ENCODE measurements around the gene FOXA2.

DNA sequence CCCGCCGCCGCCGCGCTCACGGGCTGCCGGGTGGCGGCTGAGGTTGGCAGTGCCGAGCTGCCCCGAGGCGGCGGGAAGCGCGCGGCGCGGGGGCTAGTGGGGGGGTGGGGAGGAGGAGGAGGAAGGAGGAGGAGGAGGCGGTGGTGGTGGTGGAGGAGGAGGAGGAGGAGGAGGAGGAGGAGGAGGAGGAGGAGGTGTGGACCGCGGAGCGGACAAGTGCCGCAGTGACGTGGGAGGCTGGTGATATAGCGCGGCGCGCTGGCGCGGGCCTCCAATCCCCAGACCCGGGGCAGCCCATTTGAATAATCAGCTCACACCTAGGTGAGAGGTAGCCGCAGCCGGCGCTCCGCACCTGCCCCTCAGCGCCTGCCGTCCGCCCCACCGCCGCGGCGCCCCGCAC lies at the start of gene FOXA2:
- TF ChIP-seq MECOM (CRISPR knock-in tag; IDR thresholded peaks at IDR 0.05) (no peak), ZBTB1 (CRISPR knock-in tag; IDR thresholded peaks at IDR 0.05; ENCODE audit: borderline replicate concordance, low read depth) (no peak)
- TF ChIP-seq, protein P1, sequence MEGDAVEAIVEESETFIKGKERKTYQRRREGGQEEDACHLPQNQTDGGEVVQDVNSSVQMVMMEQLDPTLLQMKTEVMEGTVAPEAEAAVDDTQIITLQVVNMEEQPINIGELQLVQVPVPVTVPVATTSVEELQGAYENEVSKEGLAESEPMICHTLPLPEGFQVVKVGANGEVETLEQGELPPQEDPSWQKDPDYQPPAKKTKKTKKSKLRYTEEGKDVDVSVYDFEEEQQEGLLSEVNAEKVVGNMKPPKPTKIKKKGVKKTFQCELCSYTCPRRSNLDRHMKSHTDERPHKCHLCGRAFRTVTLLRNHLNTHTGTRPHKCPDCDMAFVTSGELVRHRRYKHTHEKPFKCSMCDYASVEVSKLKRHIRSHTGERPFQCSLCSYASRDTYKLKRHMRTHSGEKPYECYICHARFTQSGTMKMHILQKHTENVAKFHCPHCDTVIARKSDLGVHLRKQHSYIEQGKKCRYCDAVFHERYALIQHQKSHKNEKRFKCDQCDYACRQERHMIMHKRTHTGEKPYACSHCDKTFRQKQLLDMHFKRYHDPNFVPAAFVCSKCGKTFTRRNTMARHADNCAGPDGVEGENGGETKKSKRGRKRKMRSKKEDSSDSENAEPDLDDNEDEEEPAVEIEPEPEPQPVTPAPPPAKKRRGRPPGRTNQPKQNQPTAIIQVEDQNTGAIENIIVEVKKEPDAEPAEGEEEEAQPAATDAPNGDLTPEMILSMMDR (IDR thresholded peaks at IDR 0.05 in 2 of 3, conservative IDR thresholded peaks at IDR 0.05 in 1 of 3; ENCODE audit: insufficient read depth in 2 of 3, low read depth in 1 of 3, low read length in 3 of 3), result no peak

Data from K562 (cell line).